SK-N-SH treated with all-trans-retinoic acid at 6 μM for 48 hours (cell line): ENCODE measurements around the gene FAM47A.

Experiments
- BACH2 ChIP-seq: fragments of 250-450 bp; sonication (Bioruptor Pico); IDR thresholded peaks from 2 replicates; pipeline ENCODE4 v1.9.0; 2021; ENCODE audit warnings: mild to moderate bottlenecking, borderline replicate concordance
- CREB5 ChIP-seq: fragments of 250-450 bp; sonication (Bioruptor Pico); IDR thresholded peaks from 2 replicates; pipeline ENCODE4 v1.5.1; 2020; ENCODE audit warnings: low read depth, mild to moderate bottlenecking, moderate library complexity
- CSDC2 ChIP-seq: fragments of 250-450 bp; sonication (Bioruptor Pico); IDR thresholded peaks from 2 replicates; pipeline ENCODE4 v1.5.0; 2020; ENCODE audit warnings: mild to moderate bottlenecking, moderate library complexity
- ESRRG ChIP-seq: fragments of 250-450 bp; sonication (Bioruptor Pico); IDR thresholded peaks from 2 replicates; pipeline ENCODE4 v1.6.1; 2021; ENCODE audit warnings: mild to moderate bottlenecking
- ISL1 ChIP-seq: fragments of 250-450 bp; sonication (Bioruptor Pico); IDR thresholded peaks from 2 replicates; pipeline ENCODE4 v2.1.2; 2022; ENCODE audit warnings: mild to moderate bottlenecking, moderate library complexity
- PATZ1 ChIP-seq: fragments of 250-450 bp; sonication (Bioruptor Pico); IDR thresholded peaks from 2 replicates; pipeline ENCODE4 v1.8.0; 2020; ENCODE audit warnings: mild to moderate bottlenecking, moderate library complexity, borderline replicate concordance
- PPARA ChIP-seq: fragments of 250-450 bp; sonication (Bioruptor Pico); IDR thresholded peaks from 2 replicates; pipeline ENCODE4 v1.5.0; 2020; ENCODE audit warnings: mild to moderate bottlenecking, borderline replicate concordance
- RARB ChIP-seq: fragments of 250-450 bp; sonication (Bioruptor Pico); IDR thresholded peaks from 2 replicates; pipeline ENCODE4 v1.8.0; 2021; ENCODE audit warnings: mild to moderate bottlenecking, moderate library complexity
- SNAI2 ChIP-seq: fragments of 250-450 bp; sonication (Bioruptor Pico); IDR thresholded peaks from 2 replicates; pipeline ENCODE4 v1.5.0; 2020; ENCODE audit warnings: mild to moderate bottlenecking, moderate library complexity
- TSHZ2 ChIP-seq: fragments of 250-450 bp; sonication (Bioruptor Pico); IDR thresholded peaks from 2 replicates; pipeline ENCODE4 v1.5.0; 2020; ENCODE audit warnings: mild to moderate bottlenecking, moderate library complexity
- ZFP3 ChIP-seq: fragments of 250-450 bp; sonication (Bioruptor Pico); IDR thresholded peaks from 2 replicates; pipeline ENCODE4 v1.5.0; 2020; ENCODE audit warnings: mild to moderate bottlenecking, moderate library complexity
- ZFP30 ChIP-seq: fragments of 450-650 bp; formaldehyde crosslinking; IDR thresholded peaks from 2 replicates; pipeline ENCODE4 v1.5.0; 2022; ENCODE audit warnings: mild to moderate bottlenecking, moderate library complexity
- ZNF70 ChIP-seq: fragments of 450-650 bp; formaldehyde crosslinking; IDR thresholded peaks from 2 replicates; pipeline ENCODE4 v1.5.0; 2020; ENCODE audit warnings: mild to moderate bottlenecking, moderate library complexity
- ZNF8 ChIP-seq: fragments of 450-650 bp; formaldehyde crosslinking; IDR thresholded peaks from 2 replicates; pipeline ENCODE4 v1.5.0; 2020; ENCODE audit warnings: mild to moderate bottlenecking, moderate library complexity

- TF ChIP-seq PATZ1 (CRISPR knock-in tag) (no peak), SNAI2 (no peak), CREB5 (CRISPR knock-in tag) (no peak), ZNF8 (CRISPR knock-in tag) (no peak), ZFP30 (CRISPR knock-in tag) (no peak), RARB (no peak), ZNF70 (CRISPR knock-in tag) (no peak), ZFP3 (no peak), TSHZ2 (no peak), PPARA (no peak), BACH2 (CRISPR knock-in tag) (no peak), ESRRG (CRISPR knock-in tag) (no peak), ISL1 (CRISPR knock-in tag) (no peak), CSDC2 (CRISPR knock-in tag) (no peak)
These were observed 19.7 kb downstream of the FAM47A start for GRCh38 chrX:34112459-34112858.
